WERI-Rb-1 (cell line): Measurements from ENCODE around the gene NDC1.

ENCODE experiments used
- DNase-seq: peaks from one replicate; pipeline ENCODE4 v3.0.0-alpha.2; 2020
- H3K27ac ChIP-seq: fragments of 250-450 bp; sonication (Bioruptor Pico); 2 replicates; pipeline ENCODE4 v1.5.1; 2020; ENCODE audit warnings: mild to moderate bottlenecking, moderate library complexity
- H3K27me3 ChIP-seq: fragments of 250-450 bp; sonication (Bioruptor Pico); 2 replicates; pipeline ENCODE4 v1.5.1; 2021; ENCODE audit warnings: mild to moderate bottlenecking, low read depth, moderate library complexity; ENCODE audit not compliant: insufficient read depth, severe bottlenecking
- H3K36me3 ChIP-seq: fragments of 250-450 bp; sonication (Bioruptor Pico); 2 replicates; pipeline ENCODE4 v1.5.1; 2020; ENCODE audit warnings: mild to moderate bottlenecking, moderate library complexity
- H3K4me3 ChIP-seq: 2 replicates; pipeline ENCODE4 v1.5.1; 2011; ENCODE audit warnings: low read depth, mild to moderate bottlenecking, control low read depth, low read length
- H3K9me3 ChIP-seq: fragments of 250-450 bp; sonication (Bioruptor Pico); 2 replicates; pipeline ENCODE4 v1.5.1; 2021; ENCODE audit warnings: mild to moderate bottlenecking, moderate library complexity; ENCODE audit not compliant: severe bottlenecking
- CTCF ChIP-seq: IDR thresholded peaks from 2 replicates; pipeline ENCODE4 v1.5.1; 2011; ENCODE audit warnings: low read depth, mild to moderate bottlenecking, control low read depth, inconsistent platforms, low read length

NDC1 gene

DNA sequence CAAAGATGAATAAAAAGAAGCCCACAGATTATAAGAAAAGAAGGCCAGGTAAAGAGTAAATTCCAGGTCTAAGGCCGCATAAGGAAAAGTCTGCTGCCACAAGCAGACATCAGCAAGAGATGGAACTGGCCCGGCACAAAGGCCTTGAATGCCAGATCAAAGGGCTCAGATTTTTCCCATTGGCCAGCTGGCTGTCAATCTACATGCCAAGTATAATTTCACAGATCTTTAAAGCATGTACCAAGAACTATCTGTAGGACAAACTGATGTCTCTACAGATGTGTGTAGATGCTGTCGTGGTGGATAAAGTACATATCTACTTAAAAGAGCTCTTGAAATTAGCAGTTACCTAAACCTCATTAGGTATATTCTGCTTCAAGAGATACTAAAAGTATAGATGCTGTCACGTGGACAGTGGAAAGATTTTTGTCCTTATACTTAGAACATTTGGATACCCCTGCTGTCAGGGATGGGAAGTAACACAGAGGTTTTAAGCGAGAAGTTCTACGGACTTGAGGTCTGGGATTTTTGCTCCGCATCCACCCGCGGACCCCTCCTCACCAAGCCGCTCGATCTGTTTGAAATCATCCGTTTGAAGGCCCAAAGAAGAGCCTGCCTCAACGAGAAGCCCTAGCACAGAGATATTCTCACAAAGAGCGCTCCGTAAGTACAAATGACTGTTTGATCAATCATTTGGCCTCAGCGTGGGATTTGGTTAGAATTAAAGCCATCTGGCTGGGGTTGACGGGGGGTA lies 109.2 kb downstream of the NDC1 start:
- TF ChIP-seq CTCF: no peak
- no peaks in the 10 kb centered on the region for H3K36me3 ChIP-seq
- H3K27me3 ChIP-seq: no peaks in the 10 kb centered on the region
- H3K27ac ChIP-seq: no peak overlapping the region
- H3K9me3 ChIP-seq: no peaks in the 10 kb centered on the region
- no peak for DNase-seq
- no peak overlapping the region for H3K4me3 ChIP-seq

DNA sequence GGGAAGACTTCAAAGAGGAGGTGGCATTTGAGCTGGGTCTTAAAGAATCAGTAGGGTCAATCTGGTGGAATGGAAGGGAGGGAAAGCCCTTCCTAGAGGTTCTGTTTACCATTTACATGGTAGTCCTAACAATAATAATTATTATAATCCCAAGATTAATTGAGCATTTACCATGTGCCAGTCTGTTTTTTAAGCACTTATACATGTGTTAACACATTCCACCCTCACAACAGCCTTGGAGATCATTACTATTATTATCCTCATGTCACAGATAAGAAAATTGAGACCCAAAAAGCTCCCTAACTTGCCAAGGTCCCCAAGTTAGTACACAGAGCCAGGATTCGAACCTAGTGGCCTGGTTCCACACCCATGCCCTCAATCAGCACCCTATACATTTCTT lies 109.9 kb downstream of the NDC1 start:
- TF ChIP-seq CTCF: no peak
- Histone ChIP-seq H3K27me3 (no peaks in the 10 kb centered on the region), H3K36me3 (no peaks in the 10 kb centered on the region), H3K27ac (no peak overlapping the region), H3K9me3 (no peaks in the 10 kb centered on the region), H3K4me3 (no peak overlapping the region)
- DNase-seq: no peak

DNA sequence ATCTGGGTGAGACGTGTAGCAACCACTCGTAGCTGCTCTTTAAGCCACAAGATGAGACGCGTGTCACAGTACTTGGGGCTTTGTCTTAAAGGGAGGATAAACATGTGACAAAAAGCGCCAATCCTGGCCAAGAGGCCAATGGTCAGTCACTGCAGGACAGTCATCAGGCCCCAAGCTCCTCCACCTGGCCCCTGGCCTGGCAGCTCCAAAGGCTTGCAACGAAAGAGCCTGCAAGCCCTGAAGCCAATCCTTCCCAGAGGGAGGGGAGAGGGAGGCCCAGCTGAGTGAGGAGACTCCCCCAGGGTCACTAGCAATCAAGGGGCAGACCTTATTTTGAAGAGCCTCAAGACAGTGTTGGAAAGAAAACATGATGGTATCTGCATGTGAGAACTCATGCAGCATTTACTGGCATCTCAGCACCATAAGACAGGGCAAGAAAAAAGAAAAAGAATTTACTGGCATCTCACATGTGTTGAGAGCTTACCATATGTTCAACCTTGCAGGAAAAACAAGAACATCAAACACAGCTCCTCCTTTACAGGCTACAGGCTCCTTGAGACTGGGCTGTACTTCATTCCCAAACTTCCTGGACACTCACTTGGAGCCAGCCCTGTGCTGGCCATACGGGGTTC lies 110.5 kb downstream of the NDC1 start:
- DNase-seq: no peak
- no peak overlapping the region for H3K27ac ChIP-seq
- no peaks in the 10 kb centered on the region for H3K27me3 ChIP-seq
- no peak overlapping the region for H3K4me3 ChIP-seq
- H3K9me3 ChIP-seq: no peaks in the 10 kb centered on the region
- H3K36me3 ChIP-seq: no peaks in the 10 kb centered on the region
- TF ChIP-seq CTCF: no peak

- no peak for TF ChIP-seq CTCF
- Histone ChIP-seq H3K9me3 (no peaks in the 10 kb centered on the region), H3K27me3 (no peaks in the 10 kb centered on the region)
Observed at GRCh38 chr1:53726009-53726600, 112.0 kb downstream of the NDC1 start.

GRCh38 chr1:53725238-53725689 lies 112.8 kb downstream of the NDC1 start:
- H3K27me3 ChIP-seq: no peaks in the 10 kb centered on the region
- no peak overlapping the region for H3K4me3 ChIP-seq
- peak; percentile 73 for DNase-seq
- H3K9me3 ChIP-seq: no peaks in the 10 kb centered on the region
- H3K36me3 ChIP-seq: no peaks in the 10 kb centered on the region
- TF ChIP-seq CTCF: peak; percentile 76
- H3K27ac ChIP-seq: no peak overlapping the region

More at GRCh38 chr1:53726009-53726600, 112.0 kb downstream of the NDC1 start:
- no peak overlapping the region for H3K27ac ChIP-seq
- no peaks in the 10 kb centered on the region for H3K36me3 ChIP-seq
- no peak overlapping the region for H3K4me3 ChIP-seq
- no peak for DNase-seq
